Esophagus squamous epithelium (tissue), 5 donors: ENCODE data around the gene TATDN2. TPM values are rescaled to one million over a fixed set of nuclear protein-coding genes. Genes with fewer than 3 reads are reported as not detected.
A peak's percentile ranks its signal among the peaks of the same experiment; 100 is the strongest.
"Not testable (repeated sequence)": the region's sequence is repeated elsewhere in the genome, so short reads cannot be mapped to it uniquely, and the experiment has no call there.

ENCODE experiments used
- DNase-seq: peaks from one replicate; lab custom pipeline; 2025; lab: John Stamatoyannopoulos, UW
- H3K27ac ChIP-seq, 4 donors: fragments of 200-600 bp; sonication (generic); one replicate each; pipeline ENCODE4 v1.5.1; 2016 to 2019; ENCODE audit warnings: mild to moderate bottlenecking in 1 of 4
- H3K27me3 ChIP-seq, 4 donors: fragments of 200-600 bp; sonication (generic); 1 replicate in 3 of 4; 2 replicates in 1 of 4; pipeline versions ENCODE4 v1.5.1 to v1.6.0; 2017 to 2021; ENCODE audit warnings: antibody characterized with exemption in 1 of 4
- H3K36me3 ChIP-seq, 3 donors: fragments of 200-600 bp; sonication (generic); one replicate each; pipeline ENCODE4 v1.5.1; 2016 to 2019
- H3K4me1 ChIP-seq, 3 donors: fragments of 200-600 bp; sonication (generic); one replicate each; pipeline ENCODE4 v1.5.1; 2017 to 2019
- H3K4me3 ChIP-seq, 4 donors: fragments of 200-600 bp; sonication (generic); 1 replicate in 3 of 4; 2 replicates in 1 of 4; pipeline ENCODE4 v1.5.1; 2016 to 2019; ENCODE audit warnings: mild to moderate bottlenecking in 2 of 4, moderate library complexity in 1 of 4
- H3K9me3 ChIP-seq, 3 donors: fragments of 200-600 bp; sonication (generic); one replicate each; pipeline ENCODE4 v1.5.1; 2016 to 2019
- CTCF ChIP-seq, 6 experiments: fragments of 450-650 bp in 4 of 6; fragments of 200-600 bp in 2 of 6; sonication (generic) in 2 of 6; IDR thresholded peaks; one replicate each; pipeline ENCODE4 v1.5.1; 2016 to 2019; ENCODE audit warnings: antibody characterized with exemption in 6 of 6, mild to moderate bottlenecking in 4 of 6, moderate library complexity in 4 of 6
- POLR2A ChIP-seq, 4 donors: fragments of 450-650 bp; IDR thresholded peaks; one replicate each; pipeline ENCODE4 v1.6.1; 2017; ENCODE audit warnings: antibody characterized with exemption in 4 of 4, mild to moderate bottlenecking in 4 of 4, moderate library complexity in 3 of 4
- WGBS, 2 donors: methylation state at CpG; one replicate each; pipeline ENCODE4 v1.1.5; 2018; 5-methylcytosine and 5-hydroxymethylcytosine counted together
- intact Hi-C: fragments of 100-400 bp; cut with DNase I; formaldehyde crosslinking; loops from one replicate; pipeline ENCODE4 v1.15.0; 2022
- total RNA-seq, 4 donors: library from RNA; depleted of rRNA; stranded (reverse); fragments of >200 nt; gene quantifications; one replicate each; pipeline ENCODE4 v1.1.0, GENCODE V29; 2016
- donor health status: DM: yes; HTN: yes; CAD: no.

The TATDN2 gene
- total RNA-seq, 4 donors from 2014 or later = 12.6 to 20.6 (median 17.1) TPM

DNA sequence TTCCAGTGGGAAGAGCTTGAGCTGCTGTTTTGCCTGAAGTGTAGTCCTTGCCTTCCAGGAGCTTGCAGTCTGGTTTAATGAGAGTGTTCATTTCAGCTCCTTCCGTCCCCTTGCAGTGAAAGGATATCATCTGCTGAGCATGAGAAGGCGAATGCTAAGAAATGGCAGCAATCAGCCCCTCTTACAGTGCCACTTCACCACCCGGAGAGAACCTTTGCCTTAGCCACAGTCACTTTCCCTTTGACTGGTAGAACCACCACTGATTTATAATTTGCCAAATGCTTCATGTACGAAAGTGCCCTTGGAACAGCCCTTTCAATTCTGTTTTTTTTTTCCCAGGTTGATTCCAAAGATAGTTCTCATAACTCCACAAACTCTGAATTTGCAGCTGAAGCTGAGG lies 11.5 kb downstream of the TATDN2 start:
- H3K27me3 ChIP-seq = no peaks in the 10 kb centered on the region
- H3K4me1 ChIP-seq = peaks cover 0 to 24% (median 5%) of the 10 kb centered on the region in 3 donors
- intact Hi-C loops = no loop called here
- no peak for DNase-seq
- peaks cover 5 to 90% (median 6%) of the 10 kb centered on the region in 3 donors for H3K36me3 ChIP-seq
- 61 to 83% methylated on average over 4 of the region's 4 CpGs for WGBS, 2 donors
- H3K27ac ChIP-seq = no peak overlapping the region
- H3K4me3 ChIP-seq = no peak overlapping the region
- H3K9me3 ChIP-seq = no peaks in the 10 kb centered on the region
- no peak for TF ChIP-seq CTCF (IDR thresholded peaks at IDR 0.05)
- TF ChIP-seq POLR2A (IDR thresholded peaks at IDR 0.05) = no peak

DNA sequence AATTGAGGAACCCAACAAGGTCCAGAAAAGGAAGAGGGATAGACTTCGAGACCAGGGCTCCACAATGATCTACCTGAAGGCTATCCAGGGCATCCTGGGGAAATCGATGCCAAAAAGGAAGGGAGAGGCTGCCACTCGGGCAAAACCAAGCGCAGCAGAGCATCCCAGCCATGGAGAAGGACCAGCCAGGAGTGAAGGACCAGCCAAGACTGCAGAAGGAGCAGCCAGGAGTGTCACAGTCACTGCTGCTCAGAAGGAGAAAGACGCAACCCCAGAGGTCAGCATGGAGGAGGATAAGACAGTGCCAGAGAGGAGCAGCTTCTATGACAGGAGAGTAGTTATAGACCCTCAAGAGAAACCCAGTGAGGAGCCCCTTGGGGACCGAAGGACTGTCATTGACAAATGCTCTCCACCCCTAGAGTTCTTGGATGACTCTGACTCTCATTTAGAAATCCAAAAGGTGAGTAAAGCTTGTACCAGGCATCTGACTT lies 12.0 kb downstream of the TATDN2 start:
- no peaks in the 10 kb centered on the region for H3K27me3 ChIP-seq
- no peak overlapping the region for H3K27ac ChIP-seq
- DNase-seq = no peak
- peaks cover 5 to 86% (median 6%) of the 10 kb centered on the region in 3 donors for H3K36me3 ChIP-seq
- H3K4me3 ChIP-seq = no peak overlapping the region
- TF ChIP-seq POLR2A (IDR thresholded peaks at IDR 0.05) = no peak
- no peak for TF ChIP-seq CTCF (IDR thresholded peaks at IDR 0.05)
- WGBS, 2 donors = 72 to 90% methylated on average over 5 to 6 of the region's 6 CpGs
- H3K9me3 ChIP-seq = no peaks in the 10 kb centered on the region
- peaks cover 0 to 19% (median 5%) of the 10 kb centered on the region in 3 donors for H3K4me1 ChIP-seq
- intact Hi-C loops = no loop called here

GRCh38 chr3:10262027-10262426 lies 13.8 kb downstream of the TATDN2 start:
- Histone ChIP-seq H3K4me3 (no peak overlapping the region), H3K4me1 (peaks cover 0 to 20% (median 5%) of the 10 kb centered on the region in 3 donors), H3K27ac (no peak overlapping the region), H3K27me3 (no peaks in the 10 kb centered on the region), H3K9me3 (no peaks in the 10 kb centered on the region), H3K36me3 (peaks cover 5 to 85% (median 10%) of the 10 kb centered on the region in 3 donors)
- TF ChIP-seq POLR2A (IDR thresholded peaks at IDR 0.05) = no peak
- no peak for TF ChIP-seq CTCF (IDR thresholded peaks at IDR 0.05)
- 67 to 77% methylated on average over 4 of the region's 4 CpGs for WGBS, 2 donors
- intact Hi-C loops = no loop called here
- DNase-seq = no peak

DNA sequence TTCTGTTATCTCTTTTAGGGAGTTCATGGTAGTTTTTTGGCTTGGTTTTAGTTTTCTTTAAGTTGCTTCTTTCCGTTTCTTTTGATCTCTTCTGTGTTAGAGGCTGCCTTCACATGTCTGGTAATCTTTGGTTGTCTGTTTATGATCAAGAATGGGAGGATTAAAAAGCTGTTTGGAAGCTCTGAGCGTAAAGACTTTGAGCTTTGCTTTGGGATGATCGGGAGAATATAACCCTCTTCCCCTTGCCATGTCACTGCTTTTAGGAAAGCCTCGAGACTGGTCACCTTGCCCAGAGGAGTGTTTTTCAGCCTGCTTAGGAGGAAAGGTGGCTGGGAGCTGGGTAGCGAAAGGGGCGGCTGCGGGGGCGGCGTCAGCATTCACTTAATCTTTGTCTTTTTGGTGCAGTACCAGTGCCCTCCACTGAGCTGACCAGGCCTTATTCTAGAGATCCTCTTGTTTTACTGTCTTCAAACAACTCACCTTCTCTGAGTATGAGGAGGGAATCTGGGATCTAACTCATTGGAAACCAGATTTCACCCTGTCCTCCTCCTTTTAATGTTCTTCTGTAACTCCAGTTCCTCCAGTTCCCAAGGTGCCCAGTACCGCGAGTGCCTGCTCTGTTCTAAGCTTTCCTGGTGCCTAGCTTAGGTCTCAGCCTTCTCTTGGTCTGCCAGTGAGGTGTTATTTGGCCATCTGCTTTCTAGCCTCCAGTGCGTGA lies 15.5 kb downstream of the TATDN2 start:
- no peak for DNase-seq
- Histone ChIP-seq H3K36me3 (peaks cover 5 to 83% (median 10%) of the 10 kb centered on the region in 3 donors), H3K27ac (peak overlapping the region in 3 of 4 donors; percentile 9 to 49 (median 25)), H3K27me3 (no peaks in the 10 kb centered on the region), H3K4me1 (peaks cover 0 to 35% (median 5%) of the 10 kb centered on the region in 3 donors), H3K9me3 (no peaks in the 10 kb centered on the region), H3K4me3 (peak overlapping the region in 1 of 4 donors; percentile 30)
- intact Hi-C loops = no loop called here
- TF ChIP-seq POLR2A (IDR thresholded peaks at IDR 0.05) (no peak), CTCF (IDR thresholded peaks at IDR 0.05) (peak in 5 of 6 experiments; percentile 13 to 61 (median 55))
- WGBS, 2 donors = 53 to 55% methylated on average over 10 to 12 of the region's 12 CpGs

GRCh38 chr3:10265833-10266232 lies 17.6 kb downstream of the TATDN2 start:
- Histone ChIP-seq H3K36me3 (peaks cover 0 to 83% (median 16%) of the 10 kb centered on the region in 3 donors), H3K4me1 (peaks cover 0 to 35% (median 5%) of the 10 kb centered on the region in 3 donors), H3K9me3 (no peaks in the 10 kb centered on the region), H3K4me3 (no peak overlapping the region), H3K27me3 (no peaks in the 10 kb centered on the region), H3K27ac (no peak overlapping the region)
- DNase-seq = no peak
- TF ChIP-seq POLR2A (IDR thresholded peaks at IDR 0.05) = no peak
- no peak for TF ChIP-seq CTCF (IDR thresholded peaks at IDR 0.05)
- 100% methylated on average over 2 of the region's 2 CpGs for WGBS, 2 donors
- intact Hi-C loops = no loop called here

DNA sequence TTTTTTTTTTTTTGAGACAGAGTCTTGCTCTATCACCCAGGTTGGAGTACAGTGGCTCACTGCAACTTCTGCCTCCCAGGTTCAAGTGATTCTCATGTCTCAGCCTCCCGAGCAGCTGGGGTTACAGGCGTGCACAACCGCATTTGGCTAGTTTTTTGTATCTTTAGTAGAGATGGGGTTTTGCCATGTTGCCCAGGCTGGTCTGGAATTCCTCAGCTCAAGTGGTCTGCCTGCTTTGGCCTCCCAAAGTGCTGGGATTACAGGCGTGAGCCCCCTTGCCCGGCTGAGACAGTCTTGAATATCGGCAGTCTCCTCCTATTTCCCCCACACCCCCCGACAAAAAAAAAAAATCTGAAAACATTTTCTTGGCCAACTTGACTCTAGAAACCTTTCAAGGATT lies 18.7 kb downstream of the TATDN2 start:
- H3K36me3 ChIP-seq = peaks cover 0 to 83% (median 27%) of the 10 kb centered on the region in 3 donors
- H3K27ac ChIP-seq, H3K27me3 ChIP-seq, intact Hi-C loops, H3K9me3 ChIP-seq, H3K4me3 ChIP-seq, DNase-seq: not testable (repeated sequence)
- peaks cover 0 to 35% (median 5%) of the 10 kb centered on the region in 3 donors for H3K4me1 ChIP-seq
- WGBS, 2 donors = 81 to 94% methylated on average over 5 to 7 of the region's 7 CpGs
